ENCODE results near the gene TAC3. TPM values are rescaled to one million over a fixed set of nuclear protein-coding genes. Genes with fewer than 3 reads are reported as not detected.

The TAC3 gene
- total and polyA plus RNA-seq, 8 donors = 0.23 to 4.4 TPM; not detected in 6

DNA sequence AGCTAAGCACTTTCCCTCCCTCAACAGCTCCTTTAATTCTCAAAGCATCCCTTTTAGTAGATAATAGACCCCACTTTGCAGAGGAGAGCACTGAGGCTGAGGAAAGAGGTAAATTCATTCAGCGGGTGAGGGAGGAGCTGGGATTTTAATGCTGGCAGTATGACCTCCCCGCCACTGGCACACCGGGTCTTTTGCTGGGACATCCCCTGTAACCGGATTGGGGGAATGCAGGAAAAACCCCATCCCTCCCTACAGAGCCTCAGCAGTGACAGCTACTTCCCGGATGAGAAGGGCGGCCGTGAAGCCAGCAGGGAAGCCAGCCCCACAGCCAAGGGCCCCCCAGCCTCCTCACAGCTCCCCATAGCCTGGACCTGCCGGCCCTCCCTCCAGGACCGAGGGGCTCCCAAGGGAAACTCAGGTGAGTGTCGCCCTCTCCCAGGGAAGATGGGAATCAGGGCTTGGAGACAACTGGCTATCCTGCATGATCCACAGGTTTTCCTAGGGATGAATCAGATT lies 22.0 kb downstream of the TAC3 start:
- H3K36me3 ChIP-seq = no peaks in the 10 kb centered on the region
- no peaks in the 10 kb centered on the region for H3K27me3 ChIP-seq
- DNase-seq = no peak
- H3K4me3 ChIP-seq = no peak overlapping the region
- intact Hi-C loops (cut with DNase I) = no loop called here
- no peak overlapping the region for H3K27ac ChIP-seq
- no peak for FAIRE-seq
- no peaks in the 10 kb centered on the region for H3K4me1 ChIP-seq
- no peak for ATAC-seq
- H3K9me3 ChIP-seq = no peaks in the 10 kb centered on the region
- TF ChIP-seq, protein P1, sequence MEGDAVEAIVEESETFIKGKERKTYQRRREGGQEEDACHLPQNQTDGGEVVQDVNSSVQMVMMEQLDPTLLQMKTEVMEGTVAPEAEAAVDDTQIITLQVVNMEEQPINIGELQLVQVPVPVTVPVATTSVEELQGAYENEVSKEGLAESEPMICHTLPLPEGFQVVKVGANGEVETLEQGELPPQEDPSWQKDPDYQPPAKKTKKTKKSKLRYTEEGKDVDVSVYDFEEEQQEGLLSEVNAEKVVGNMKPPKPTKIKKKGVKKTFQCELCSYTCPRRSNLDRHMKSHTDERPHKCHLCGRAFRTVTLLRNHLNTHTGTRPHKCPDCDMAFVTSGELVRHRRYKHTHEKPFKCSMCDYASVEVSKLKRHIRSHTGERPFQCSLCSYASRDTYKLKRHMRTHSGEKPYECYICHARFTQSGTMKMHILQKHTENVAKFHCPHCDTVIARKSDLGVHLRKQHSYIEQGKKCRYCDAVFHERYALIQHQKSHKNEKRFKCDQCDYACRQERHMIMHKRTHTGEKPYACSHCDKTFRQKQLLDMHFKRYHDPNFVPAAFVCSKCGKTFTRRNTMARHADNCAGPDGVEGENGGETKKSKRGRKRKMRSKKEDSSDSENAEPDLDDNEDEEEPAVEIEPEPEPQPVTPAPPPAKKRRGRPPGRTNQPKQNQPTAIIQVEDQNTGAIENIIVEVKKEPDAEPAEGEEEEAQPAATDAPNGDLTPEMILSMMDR (IDR thresholded peaks at IDR 0.05) = no peak
- 74 to 80% methylated on average over 10 of the region's 10 CpGs for WGBS, 2 donors

DNA sequence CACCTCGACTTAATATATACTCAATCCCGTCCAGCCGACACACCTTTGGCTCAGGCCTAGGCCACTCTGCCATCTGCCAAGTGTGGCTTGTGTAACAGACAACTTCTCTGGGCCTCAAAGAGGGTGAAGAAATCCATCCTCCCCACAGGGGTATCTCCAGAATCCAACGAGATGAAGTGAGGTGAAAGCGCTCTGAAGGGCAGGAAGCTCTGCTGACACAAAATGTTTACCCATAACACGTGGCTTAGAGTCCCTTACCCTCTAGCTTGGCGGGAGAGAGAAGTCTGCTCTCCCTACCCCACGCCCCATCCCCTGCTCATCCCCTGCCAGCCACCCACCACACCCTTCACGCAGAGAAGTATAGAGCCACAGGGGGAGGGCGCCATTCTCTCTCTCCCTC lies 23.0 kb downstream of the TAC3 start:
- FAIRE-seq = no peak
- no peak overlapping the region for H3K27ac ChIP-seq
- TF ChIP-seq, protein P1 (IDR thresholded peaks at IDR 0.05) = no peak
- H3K4me1 ChIP-seq = no peaks in the 10 kb centered on the region
- no peaks in the 10 kb centered on the region for H3K27me3 ChIP-seq
- WGBS, 2 donors = 72 to 78% methylated on average over 10 of the region's 10 CpGs
- no peaks in the 10 kb centered on the region for H3K36me3 ChIP-seq
- no peaks in the 10 kb centered on the region for H3K9me3 ChIP-seq
- no peak for ATAC-seq
- intact Hi-C loops (cut with DNase I) = no loop called here
- DNase-seq = no peak
- no peak overlapping the region for H3K4me3 ChIP-seq

DNA sequence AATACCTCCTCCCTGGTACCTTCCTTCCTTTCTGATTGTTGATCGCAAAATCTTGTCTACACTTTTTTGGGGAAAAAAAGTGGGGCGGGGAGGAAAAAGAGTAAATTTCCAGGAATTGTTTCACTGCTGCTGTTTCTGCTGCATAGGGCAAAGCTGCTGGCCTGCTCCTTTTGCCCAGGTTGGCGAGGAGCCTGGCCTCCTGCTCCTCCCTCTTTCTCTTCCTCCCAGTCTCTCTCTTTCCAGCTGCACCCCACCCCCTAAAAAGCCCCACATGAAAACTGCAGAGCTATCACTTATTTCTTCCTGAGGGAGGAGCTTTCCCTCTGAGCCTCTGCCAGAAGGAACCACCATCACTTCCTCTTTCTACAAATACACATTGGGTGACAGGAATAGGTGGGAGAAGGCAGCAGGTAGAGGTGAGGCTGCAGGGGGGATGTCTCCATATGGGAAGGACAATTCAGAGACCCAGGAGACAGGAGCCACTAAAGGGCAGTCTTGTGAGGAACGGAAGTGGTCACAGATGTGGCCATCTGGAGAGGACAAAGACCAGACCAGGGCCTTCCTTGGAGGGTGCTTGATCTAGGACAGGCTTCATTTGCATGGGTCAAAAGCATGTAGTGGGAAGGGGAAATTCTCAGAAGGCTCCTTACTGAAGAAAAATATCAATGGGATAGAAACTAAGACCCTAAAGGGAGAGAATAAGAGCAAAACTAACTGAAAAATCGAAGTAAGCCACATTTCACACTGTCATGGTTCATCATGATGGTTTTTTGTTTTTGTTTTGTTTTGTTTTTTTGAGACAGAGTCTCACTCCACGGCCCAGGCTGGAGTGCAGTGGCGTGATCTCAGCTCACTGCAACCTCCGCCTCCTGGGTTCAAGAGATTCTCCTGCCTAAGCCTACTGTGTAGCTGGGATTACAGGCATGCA lies 24.7 kb downstream of the TAC3 start:
- Histone ChIP-seq H3K27me3 (no peaks in the 10 kb centered on the region), H3K4me3 (no peak overlapping the region), H3K27ac (no peak overlapping the region), H3K4me1 (no peaks in the 10 kb centered on the region), H3K36me3 (no peaks in the 10 kb centered on the region), H3K9me3 (no peaks in the 10 kb centered on the region)
- DNase-seq = peak in 1 of 6 donors; percentile 38
- intact Hi-C loops (cut with DNase I) = no loop called here
- 77 to 78% methylated on average over 8 of the region's 8 CpGs for WGBS, 2 donors
- peak in 3 of 4 donors; percentile 10 to 73 (median 66) for ATAC-seq
- FAIRE-seq = no peak
- TF ChIP-seq, protein P1 (IDR thresholded peaks at IDR 0.05) = no peak

DNA sequence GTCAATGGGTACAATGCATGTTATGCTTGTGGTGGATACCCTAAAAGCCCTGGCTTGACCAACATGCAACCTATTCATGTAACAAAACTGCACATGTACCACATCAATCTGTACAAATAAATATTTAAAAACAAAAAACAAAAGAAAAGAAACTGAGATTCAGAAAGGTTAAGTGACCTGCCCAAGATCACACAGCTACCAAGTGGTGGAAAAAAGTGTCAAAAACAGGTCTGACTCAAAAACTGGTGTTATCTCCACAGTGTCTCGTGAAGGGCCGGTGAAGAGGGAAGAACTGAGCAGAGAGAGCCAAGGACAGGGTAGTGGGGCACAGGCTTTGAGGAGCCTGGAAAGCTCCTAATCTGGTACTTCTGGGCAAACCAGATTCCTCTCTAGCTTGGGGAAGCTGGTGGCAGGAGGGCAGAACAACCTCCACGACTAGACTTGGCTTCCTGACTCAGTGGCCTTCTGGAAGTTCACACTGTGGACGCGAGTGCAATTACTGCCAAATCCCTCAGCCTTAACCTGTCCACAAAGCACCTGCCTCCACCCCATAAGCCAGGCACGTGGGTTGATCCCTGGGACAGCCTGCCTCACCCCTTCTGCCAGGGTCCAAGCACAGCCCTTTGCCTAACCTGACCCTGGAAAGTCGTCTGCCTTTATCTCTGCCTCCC lies 25.5 kb downstream of the TAC3 start:
- H3K9me3 ChIP-seq = no peaks in the 10 kb centered on the region
- TF ChIP-seq, protein P1 (IDR thresholded peaks at IDR 0.05) = no peak
- DNase-seq (no peak), FAIRE-seq (no peak), ATAC-seq (peak in 1 of 4 donors; percentile 6)
- WGBS, 2 donors = 49 to 54% methylated on average over 7 of the region's 7 CpGs
- intact Hi-C loops (cut with DNase I) = no loop called here
- H3K4me1 ChIP-seq = no peaks in the 10 kb centered on the region
- H3K27me3 ChIP-seq = no peaks in the 10 kb centered on the region
- H3K36me3 ChIP-seq = no peaks in the 10 kb centered on the region
- H3K27ac ChIP-seq = no peak overlapping the region
- H3K4me3 ChIP-seq = no peak overlapping the region

All from pancreas (tissue), 10 donors.